Panc1 (cell line): ENCODE measurements around the gene HOXB5. TPM values are rescaled to one million over a fixed set of nuclear protein-coding genes. Genes with fewer than 3 reads are reported as not detected.

Source experiments
- ATAC-seq: fragments of 200-7000 bp; cut with Tn5 transposase; 2 replicates; pipeline ENCODE4 v1.9.1; 2020; ENCODE audit warnings: mild to moderate bottlenecking, moderate library complexity
- BruUV-seq: library from RNA; stranded (reverse); fragments of 400-500 nt; replicated peaks from 2 replicates; lab custom pipeline; 2021; lab: Mats Ljungman, UMichigan
- CTCF ChIA-PET: fragments of 300-600 bp; sonication (Branson Sonifier 250); formaldehyde crosslinking; loops from one replicate; lab custom pipeline; 2022; ENCODE audit warnings: antibody characterized with exemption; lab: Charles Lee
- POLR2A ChIA-PET: fragments of 300-600 bp; sonication (Branson Sonifier 250); formaldehyde crosslinking; loops from one replicate; lab custom pipeline; 2022; ENCODE audit warnings: antibody characterized with exemption; lab: Charles Lee
- DNase-seq: peaks from one replicate; pipeline ENCODE4 v3.0.0-alpha.2; 2010; ENCODE audit warnings: low read depth, low spot score
- H3K27ac ChIP-seq: 2 replicates; pipeline ENCODE4 v1.5.1; 2011; ENCODE audit warnings: mild to moderate bottlenecking, low read length, inconsistent platforms
- H3K27me3 ChIP-seq: fragments of 200-500 bp; sonication (Bioruptor generic); 2 replicates; pipeline ENCODE4 v1.6.0; 2014; ENCODE audit warnings: low read length, inconsistent platforms; ENCODE audit not compliant: control insufficient read depth, insufficient read depth
- H3K36me3 ChIP-seq: fragments of 200-500 bp; sonication (Bioruptor generic); 2 replicates; pipeline ENCODE4 v1.5.1; 2014; ENCODE audit warnings: inconsistent platforms, mild to moderate bottlenecking, low read length, moderate library complexity; ENCODE audit not compliant: control insufficient read depth, insufficient read depth
- H3K4me1 ChIP-seq: 2 replicates; pipeline ENCODE4 v1.5.1; 2011; ENCODE audit warnings: inconsistent platforms, mild to moderate bottlenecking, low read length, moderate library complexity; ENCODE audit not compliant: control insufficient read depth, insufficient read depth
- H3K4me3 ChIP-seq, 2 experiments: 2 replicates each; pipeline ENCODE4 v1.5.1; 2011 to 2012; ENCODE audit warnings: low read depth in 2 of 2, low read length in 2 of 2, mild to moderate bottlenecking in 2 of 2, inconsistent platforms in 1 of 2, moderate library complexity in 1 of 2
- H3K9me3 ChIP-seq: fragments of 200-500 bp; sonication (Bioruptor generic); 2 replicates; pipeline ENCODE4 v1.5.1; 2014; ENCODE audit warnings: low read depth, mild to moderate bottlenecking, inconsistent platforms, low read length, moderate library complexity; ENCODE audit not compliant: control insufficient read depth, insufficient read depth
- POLR2AphosphoS5 ChIP-seq: IDR thresholded peaks from 2 replicates; pipeline ENCODE4 v1.6.1; 2012; ENCODE audit warnings: mild to moderate bottlenecking, low read depth, low read length, moderate library complexity
- REST ChIP-seq, 2 experiments: IDR thresholded peaks; 2 replicates each; pipeline ENCODE4 v1.6.1; 2011 to 2012; ENCODE audit warnings: low read depth in 2 of 2, control low read depth in 1 of 2, low read length in 1 of 2, mild to moderate bottlenecking in 1 of 2, moderate library complexity in 1 of 2; ENCODE audit not compliant: insufficient read depth in 1 of 2
- SIN3A ChIP-seq: IDR thresholded peaks from 2 replicates; pipeline ENCODE4 v1.6.1; 2012; ENCODE audit warnings: low read depth, mild to moderate bottlenecking, low read length, moderate library complexity, borderline replicate concordance; ENCODE audit not compliant: insufficient read depth
- TCF7L2 ChIP-seq: IDR thresholded peaks from 2 replicates; pipeline ENCODE4 v1.6.1; 2011; ENCODE audit warnings: mild to moderate bottlenecking, low read depth, low read length, inconsistent platforms
- in situ Hi-C: cut with HindIII; loops from 2 replicates; pipeline ENCODE4 v1.10.0; 2016; ENCODE audit warnings: low sequenced_read_pairs, low pct_unique_long_range_greater_than_20kb
- intact Hi-C: fragments of 100-400 bp; cut with micrococcal nuclease; formaldehyde crosslinking; loops from one replicate; pipeline ENCODE4 v1.10.0; 2022; ENCODE audit not compliant: unreplicated experiment
- total RNA-seq: library from RNA; stranded (reverse); gene quantifications from one replicate; pipeline ENCODE4 v1.2.1, GENCODE V29; 2021; ENCODE audit not compliant: unreplicated experiment
- TF ChIP-seq, protein P1 (sequence below): fragments of 450-650 bp; IDR thresholded peaks from 2 replicates; pipeline ENCODE4 v1.5.1; 2017; ENCODE audit warnings: mild to moderate bottlenecking

The HOXB5 gene
- total RNA-seq, 1 experiment from 2014 or later, result 67.2 TPM

DNA sequence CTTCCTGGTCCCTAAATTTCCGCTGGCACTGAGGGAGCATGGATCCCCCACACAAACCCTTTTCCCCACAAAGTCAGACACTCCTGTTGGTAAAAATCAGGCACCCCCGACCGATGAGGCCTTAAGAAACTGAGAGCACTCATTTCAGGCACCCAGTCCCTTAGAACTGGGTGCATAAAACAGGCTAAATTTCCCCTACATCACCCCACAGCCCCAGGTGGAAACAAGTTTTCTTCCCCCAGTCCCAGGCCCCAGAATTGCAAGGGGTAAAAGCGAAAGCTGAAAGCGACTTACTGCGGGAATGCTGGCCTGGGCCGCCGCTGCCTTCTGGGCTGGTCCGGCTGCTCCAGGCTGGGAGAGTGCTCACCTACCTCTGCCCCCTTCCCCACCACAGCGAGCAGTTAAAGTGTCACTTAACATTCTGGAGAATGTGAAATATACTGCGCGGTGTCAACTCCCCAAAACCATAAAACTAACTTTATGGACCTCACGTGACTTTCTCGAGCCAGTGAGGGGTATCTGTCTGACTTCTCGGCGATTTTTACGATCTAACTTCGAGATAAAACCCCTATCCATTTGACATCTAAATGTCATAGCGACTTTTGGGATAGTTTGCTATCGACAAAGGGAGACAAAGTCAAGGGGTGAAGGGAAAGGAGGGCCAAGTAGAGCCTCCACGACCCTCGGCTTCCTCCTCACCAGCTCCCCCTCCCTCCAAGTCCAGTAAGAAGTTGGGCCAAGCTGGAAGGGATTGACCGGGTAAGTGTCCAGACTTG lies 3.6 kb downstream of the HOXB5 start, which contains the start of gene HOXB3:
HOXB3 (minus strand) TSS at position 411 of the 776 bp plus-strand sequence. CDS start 37,767 bp downstream, outside the sequence.
- Histone ChIP-seq H3K4me1 (peaks cover 78% of the 10 kb centered on the region), H3K9me3 (no peaks in the 10 kb centered on the region), H3K36me3 (no peaks in the 10 kb centered on the region), H3K4me3 (peak within 1 kb of the TSS; percentile 70 to 99), H3K27ac (peak within 1 kb of the TSS; percentile 99), H3K27me3 (no peaks in the 10 kb centered on the region)
- no peak for TF ChIP-seq REST (IDR thresholded peaks at IDR 0.05; ENCODE audit: insufficient read depth in 1 of 2, low read depth in 2 of 2, low read length in 1 of 2)
- peak; percentile 85; the same call in 1 of the 2 replicates for TF ChIP-seq SIN3A
- peak; percentile 93 for TF ChIP-seq POLR2AphosphoS5
- TF ChIP-seq, protein P1, sequence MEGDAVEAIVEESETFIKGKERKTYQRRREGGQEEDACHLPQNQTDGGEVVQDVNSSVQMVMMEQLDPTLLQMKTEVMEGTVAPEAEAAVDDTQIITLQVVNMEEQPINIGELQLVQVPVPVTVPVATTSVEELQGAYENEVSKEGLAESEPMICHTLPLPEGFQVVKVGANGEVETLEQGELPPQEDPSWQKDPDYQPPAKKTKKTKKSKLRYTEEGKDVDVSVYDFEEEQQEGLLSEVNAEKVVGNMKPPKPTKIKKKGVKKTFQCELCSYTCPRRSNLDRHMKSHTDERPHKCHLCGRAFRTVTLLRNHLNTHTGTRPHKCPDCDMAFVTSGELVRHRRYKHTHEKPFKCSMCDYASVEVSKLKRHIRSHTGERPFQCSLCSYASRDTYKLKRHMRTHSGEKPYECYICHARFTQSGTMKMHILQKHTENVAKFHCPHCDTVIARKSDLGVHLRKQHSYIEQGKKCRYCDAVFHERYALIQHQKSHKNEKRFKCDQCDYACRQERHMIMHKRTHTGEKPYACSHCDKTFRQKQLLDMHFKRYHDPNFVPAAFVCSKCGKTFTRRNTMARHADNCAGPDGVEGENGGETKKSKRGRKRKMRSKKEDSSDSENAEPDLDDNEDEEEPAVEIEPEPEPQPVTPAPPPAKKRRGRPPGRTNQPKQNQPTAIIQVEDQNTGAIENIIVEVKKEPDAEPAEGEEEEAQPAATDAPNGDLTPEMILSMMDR, result no peak
- TF ChIP-seq TCF7L2, result peak; percentile 78; the same call in 1 of the 2 replicates
- intact Hi-C loops, result no loop called here
- BruUV-seq, result no TSS peak
- ChIA-PET POLR2A (interaction anchor here (0.6 to 1.4 kb wide), 5 partner anchors 17 to 29 kb away, joined by 3 to 6 read pairs (median 4); partner anchors contain the start of gene HOXB8), CTCF (interaction anchor here (0.6 to 1.6 kb wide), 3 partner anchors 252 to 327 kb away, joined by 3 to 6 read pairs (median 3); no protein-coding TSS in a partner anchor)
- in situ Hi-C loops, result no loop called here
- DNase-seq (no peak), ATAC-seq (peak; percentile 2; the same call in 1 of the 2 replicates)

DNA sequence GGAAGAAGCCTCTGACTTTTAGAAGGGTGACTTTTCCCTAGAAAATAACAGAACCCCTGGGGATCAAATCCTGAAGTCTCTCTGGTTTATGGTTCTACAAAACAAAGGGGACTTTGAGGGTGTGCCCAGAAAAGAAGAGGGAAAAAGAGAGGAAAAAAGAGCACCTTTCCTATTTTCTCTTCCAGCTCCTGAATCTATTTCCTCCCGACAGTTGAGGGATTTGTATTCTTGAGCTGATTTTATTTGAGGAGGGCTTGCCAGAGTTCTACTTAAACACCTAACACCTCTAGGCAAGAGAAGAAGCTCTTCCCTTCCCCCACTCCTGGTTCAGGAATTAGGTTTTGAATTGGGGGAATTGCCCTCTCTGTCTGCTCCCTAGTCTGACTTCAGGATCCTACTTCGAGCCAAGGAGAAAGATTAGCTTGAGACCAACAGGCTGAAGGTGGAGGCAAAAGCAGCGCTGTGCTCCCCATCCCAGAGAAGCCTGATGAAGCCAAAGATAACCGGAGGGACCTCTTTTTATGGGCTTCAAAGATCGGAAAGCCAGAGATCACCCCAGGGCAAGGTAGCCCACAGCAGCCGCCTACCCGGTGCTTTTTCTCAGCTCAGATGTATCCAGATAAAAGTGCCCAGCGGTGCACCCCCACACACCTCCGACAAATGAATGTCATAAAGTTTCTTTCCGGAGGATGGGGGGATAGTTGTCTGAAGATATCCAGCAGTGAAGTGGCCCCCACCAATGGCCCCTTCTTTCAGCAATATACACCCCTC lies 4.3 kb downstream of the HOXB5 start:
- in situ Hi-C loops (no loop called here), intact Hi-C loops (no loop called here)
- CTCF ChIA-PET, result interaction anchor here (0.6 to 1.7 kb wide), 7 partner anchors 12 to 327 kb away, joined by 3 to 6 read pairs (median 3); no protein-coding TSS in a partner anchor
- peak in 1 of 2 experiments; percentile 23; a peak in 1 of 4 replicates for TF ChIP-seq REST (IDR thresholded peaks at IDR 0.05; ENCODE audit: insufficient read depth in 1 of 2, low read depth in 2 of 2, low read length in 1 of 2)
- TF ChIP-seq POLR2AphosphoS5, result peak; percentile 22
- TF ChIP-seq, protein P1, result no peak
- 0 out of 2 replicates have a peak, but pooled peaks have one; percentile 63 for TF ChIP-seq SIN3A
- TF ChIP-seq TCF7L2, result peak; percentile 47
- Histone ChIP-seq H3K9me3 (no peaks in the 10 kb centered on the region), H3K4me3 (peak overlapping the region; percentile 70 to 99), H3K27ac (peak overlapping the region; percentile 99), H3K4me1 (peaks cover 76% of the 10 kb centered on the region), H3K27me3 (no peaks in the 10 kb centered on the region), H3K36me3 (no peaks in the 10 kb centered on the region)
- TSS peak; percentile 40 for BruUV-seq
- ATAC-seq (no peak), DNase-seq (no peak)
- POLR2A ChIA-PET, result interaction anchor here (0.6 to 2.0 kb wide), 7 partner anchors 9 to 1373 kb away, joined by 3 to 7 read pairs (median 4); partner anchors contain the start of gene HOXB8
